GM18909 (cell line): ENCODE results near the gene DIDO1.
"Not testable (repeated sequence)": the region's sequence is repeated elsewhere in the genome, so short reads cannot be mapped to it uniquely, and the experiment has no call there.

Experiments used
- ATAC-seq: cut with Tn5 transposase; IDR thresholded peaks from one replicate; pipeline ENCODE4 v1.9.1; 2021; ENCODE audit warnings: mild to moderate bottlenecking; ENCODE audit not compliant: unreplicated experiment, poor library complexity

Gene DIDO1

GRCh38 chr20:62933966-62934365, 7.7 kb upstream of the DIDO1 start:
- ATAC-seq, result no peak

GRCh38 chr20:62931464-62931863, 5.2 kb upstream of the DIDO1 start:
- no peak for ATAC-seq

GRCh38 chr20:62929051-62929538, 2.8 kb upstream of the DIDO1 start:
- ATAC-seq, result no peak

GRCh38 chr20:62928246-62928939, 2.1 kb upstream of the DIDO1 start:
- no peak for ATAC-seq

- no peak for ATAC-seq
These were observed 912 bp upstream of the DIDO1 start for GRCh38 chr20:62927128-62927705.

- peak; percentile 14 for ATAC-seq
These were observed 681 bp downstream of the DIDO1 start for GRCh38 chr20:62925420-62926228.

GRCh38 chr20:62925076-62925419, 1.3 kb downstream of the DIDO1 start:
- no peak for ATAC-seq

GRCh38 chr20:62924442-62925075, 1.7 kb downstream of the DIDO1 start:
- no peak for ATAC-seq

- no peak for ATAC-seq
These were observed 2.5 kb downstream of the DIDO1 start for GRCh38 chr20:62923669-62924441.

- ATAC-seq, result not testable (repeated sequence)
These were observed 3.1 kb downstream of the DIDO1 start for GRCh38 chr20:62923059-62923668.

GRCh38 chr20:62922451-62922921, 3.8 kb downstream of the DIDO1 start:
- ATAC-seq, result no peak

GRCh38 chr20:62921119-62921687, 5.1 kb downstream of the DIDO1 start:
- ATAC-seq, result no peak

- ATAC-seq, result no peak
These were observed 6.2 kb downstream of the DIDO1 start for GRCh38 chr20:62920039-62920645.

GRCh38 chr20:62918831-62919230, 7.5 kb downstream of the DIDO1 start:
- ATAC-seq, result no peak

GRCh38 chr20:62918147-62918546, 8.2 kb downstream of the DIDO1 start:
- ATAC-seq, result no peak

- no peak for ATAC-seq
These were observed 8.6 kb downstream of the DIDO1 start for GRCh38 chr20:62917720-62918119.

- ATAC-seq, result no peak
These were observed 9.4 kb downstream of the DIDO1 start for GRCh38 chr20:62916703-62917476.

GRCh38 chr20:62914970-62915457, 11.3 kb downstream of the DIDO1 start:
- ATAC-seq, result no peak
